H1 (cell line): Measurements from ENCODE around the gene IFNA2. TPM values are rescaled to one million over a fixed set of nuclear protein-coding genes. Genes with fewer than 3 reads are reported as not detected.

ENCODE experiments used
- CTCF ChIA-PET: fragments of 300-600 bp; sonication (Branson Sonifier 250); formaldehyde crosslinking; loops from one replicate; lab custom pipeline; 2021; ENCODE audit not compliant: partially characterized antibody; lab: Charles Lee
- POLR2A ChIA-PET: fragments of 300-600 bp; sonication (Branson Sonifier 250); formaldehyde crosslinking; loops from one replicate; lab custom pipeline; 2021; ENCODE audit warnings: inconsistent platforms; ENCODE audit not compliant: partially characterized antibody; lab: Charles Lee
- DNase-seq, 2 experiments: peaks; one replicate each; pipeline versions ENCODE4 v3.0.0 to v3.0.0-alpha.2; 2010 to 2022; ENCODE audit warnings: low spot score in 2 of 2, low read depth in 1 of 2, mixed read lengths in 1 of 2
- FAIRE-seq: peaks from 2 replicates; lab custom pipeline; 2011; peaks lifted over from hg19 to GRCh38; lab: Jason Lieb, UNC
- H2AFZ ChIP-seq: 2 replicates; pipeline ENCODE4 v1.8.1; 2012; ENCODE audit warnings: low read length, inconsistent platforms
- H2AK5ac ChIP-seq: 2 replicates; pipeline ENCODE4 v1.6.1; 2013; ENCODE audit warnings: low read depth, low read length
- H2BK120ac ChIP-seq: replicated peaks from 2 replicates; pipeline ENCODE3; 2013; ENCODE audit warnings: low read depth, low read length, inconsistent platforms
- H2BK12ac ChIP-seq: 2 replicates; pipeline ENCODE4 v1.6.1; 2013; ENCODE audit warnings: low read depth, low read length
- H2BK15ac ChIP-seq: 2 replicates; pipeline ENCODE4 v1.6.1; 2013; ENCODE audit warnings: low read length
- H2BK20ac ChIP-seq: 2 replicates; pipeline ENCODE4 v1.6.1; 2013; ENCODE audit warnings: low read length
- H2BK5ac ChIP-seq: 2 replicates; pipeline ENCODE4 v1.6.1; 2013; ENCODE audit warnings: low read depth, low read length
- H3K14ac ChIP-seq: 2 replicates; pipeline ENCODE4 v1.6.1; 2013; ENCODE audit warnings: inconsistent platforms; ENCODE audit not compliant: insufficient read length
- H3K18ac ChIP-seq: 2 replicates; pipeline ENCODE4 v1.6.1; 2013; ENCODE audit warnings: low read length; ENCODE audit errors: extremely low read depth
- H3K23ac ChIP-seq: 2 replicates; pipeline ENCODE4 v1.6.1; 2013; ENCODE audit warnings: inconsistent platforms; ENCODE audit not compliant: insufficient read length
- H3K23me2 ChIP-seq: 2 replicates; pipeline ENCODE4 v1.6.1; 2013; ENCODE audit warnings: low read depth, low read length
- H3K27ac ChIP-seq: 2 replicates; pipeline ENCODE4 v1.6.1; 2011; ENCODE audit warnings: low read depth, low read length, inconsistent platforms
- H3K27me3 ChIP-seq, 4 experiments: replicated peaks in 1 of 4; 1 replicate in 1 of 4; 2 replicates in 3 of 4; pipeline versions ENCODE4 v1.6.1 to v1.8.1; 2011 to 2013; ENCODE audit warnings: low read length in 3 of 4, mild to moderate bottlenecking in 3 of 4, inconsistent platforms in 2 of 4, mixed read lengths in 2 of 4, moderate library complexity in 1 of 4; ENCODE audit not compliant: control insufficient read depth in 3 of 4, insufficient read depth in 3 of 4; ENCODE audit errors: extremely low read depth in 1 of 4
- H3K36me3 ChIP-seq, 4 experiments: 2 replicates each; pipeline versions ENCODE4 v1.6.1 to v1.8.1; 2011 to 2013; ENCODE audit warnings: mild to moderate bottlenecking in 4 of 4, low read length in 3 of 4, moderate library complexity in 2 of 4, control low read depth in 1 of 4, inconsistent platforms in 1 of 4; ENCODE audit not compliant: insufficient read depth in 4 of 4, control insufficient read depth in 2 of 4
- H3K4ac ChIP-seq: replicated peaks from 2 replicates; pipeline ENCODE3; 2013; ENCODE audit warnings: low read length, low read depth, mixed read lengths, inconsistent platforms; ENCODE audit not compliant: insufficient read length
- H3K4me1 ChIP-seq, 4 experiments: replicated peaks in 1 of 4; 1 replicate in 1 of 4; 2 replicates in 3 of 4; pipeline versions ENCODE4 v1.6.1 to v1.8.1; 2011 to 2013; ENCODE audit warnings: low read length in 3 of 4, inconsistent platforms in 2 of 4, mixed read lengths in 1 of 4; ENCODE audit not compliant: insufficient read depth in 4 of 4, control insufficient read depth in 3 of 4
- H3K4me2 ChIP-seq, 2 experiments: 2 replicates each; pipeline versions ENCODE4 v1.6.1 to v1.8.1; 2011 to 2013; ENCODE audit warnings: low read depth in 2 of 2, low read length in 2 of 2, control low read depth in 1 of 2, inconsistent platforms in 1 of 2, mild to moderate bottlenecking in 1 of 2; ENCODE audit not compliant: insufficient read depth in 1 of 2
- H3K4me3 ChIP-seq, 4 experiments: fragments of 200-600, 300-600 bp in 1 of 4; sonication (generic), shearing (Covaris generic), sonication (Bioruptor Twin) in 1 of 4; 2 replicates each; pipeline versions ENCODE4 v1.5.1 to v1.8.1; 2011 to 2016; ENCODE audit warnings: low read length in 4 of 4, low read depth in 3 of 4, control low read depth in 2 of 4, inconsistent platforms in 2 of 4, mild to moderate bottlenecking in 2 of 4, mixed read lengths in 1 of 4, moderate library complexity in 1 of 4; ENCODE audit not compliant: insufficient read depth in 2 of 4; ENCODE audit errors: extremely low read depth in 1 of 4
- H3K56ac ChIP-seq: replicated peaks from 2 replicates; pipeline ENCODE3; 2013; ENCODE audit warnings: low read depth, mild to moderate bottlenecking, mixed read lengths, low read length, inconsistent platforms; ENCODE audit not compliant: insufficient read length
- H3K79me1 ChIP-seq: 2 replicates; pipeline ENCODE4 v1.6.1; 2013; ENCODE audit warnings: low read depth, low read length, control low read depth
- H3K79me2 ChIP-seq, 2 experiments: 2 replicates each; pipeline versions ENCODE4 v1.6.1 to v1.8.1; 2012 to 2013; ENCODE audit warnings: low read length in 2 of 2, mild to moderate bottlenecking in 2 of 2, inconsistent platforms in 1 of 2; ENCODE audit not compliant: insufficient read depth in 2 of 2, control insufficient read depth in 1 of 2
- H3K9ac ChIP-seq, 4 experiments: replicated peaks in 1 of 4; 1 replicate in 1 of 4; 2 replicates in 3 of 4; pipeline versions ENCODE4 v1.6.1 to v1.8.1; 2011 to 2013; ENCODE audit warnings: low read depth in 3 of 4, low read length in 3 of 4, control low read depth in 2 of 4, mild to moderate bottlenecking in 2 of 4, moderate library complexity in 2 of 4, inconsistent platforms in 1 of 4; ENCODE audit errors: extremely low read depth in 1 of 4
- H3K9me3 ChIP-seq, 2 experiments: 2 replicates each; pipeline versions ENCODE4 v1.6.1 to v1.8.1; 2012 to 2013; ENCODE audit warnings: mild to moderate bottlenecking in 2 of 2, moderate library complexity in 2 of 2, control low read depth in 1 of 2, inconsistent platforms in 1 of 2, low read depth in 1 of 2, low read length in 1 of 2, mixed read lengths in 1 of 2; ENCODE audit not compliant: insufficient read depth in 2 of 2
- H4K20me1 ChIP-seq, 2 experiments: replicated peaks in 1 of 2; 2 replicates each; pipeline versions ENCODE3 to v1.8.1; 2011 to 2013; ENCODE audit warnings: inconsistent platforms in 2 of 2, low read length in 2 of 2, mild to moderate bottlenecking in 1 of 2; ENCODE audit not compliant: insufficient read depth in 2 of 2, control insufficient read depth in 1 of 2
- H4K5ac ChIP-seq: 2 replicates; pipeline ENCODE4 v1.6.1; 2013; ENCODE audit warnings: low read length, low read depth, mixed read lengths, inconsistent platforms; ENCODE audit not compliant: insufficient read length
- H4K8ac ChIP-seq: 2 replicates; pipeline ENCODE4 v1.8.0; 2013; ENCODE audit warnings: mild to moderate bottlenecking, moderate library complexity, low read length, inconsistent platforms; ENCODE audit not compliant: insufficient read depth; ENCODE audit errors: extremely low read depth
- H4K91ac ChIP-seq: replicated peaks from 2 replicates; pipeline ENCODE3; 2013; ENCODE audit warnings: low read length, mixed read lengths, inconsistent platforms; ENCODE audit not compliant: insufficient read length
- CTBP2 ChIP-seq: IDR thresholded peaks from 2 replicates; pipeline ENCODE4 v1.7.0; 2011; ENCODE audit warnings: borderline replicate concordance, mild to moderate bottlenecking, moderate library complexity, mixed read lengths, low read length; ENCODE audit not compliant: insufficient read depth, insufficient read length
- WGBS, 2 experiments: shearing (Covaris generic) in 1 of 2; methylation state at CpG; one replicate each; pipeline versions ENCODE4 v1.1.6 to v1.1.7; 2013 to 2015; ENCODE audit warnings: low lambda C conversion rate in 2 of 2, mixed read lengths in 2 of 2, inconsistent platforms in 1 of 2, low coverage in 1 of 2, missing lambda C conversion rate in 1 of 2; ENCODE audit not compliant: insufficient replicate concordance in 2 of 2, insufficient coverage in 1 of 2, insufficient read length in 1 of 2; ENCODE audit errors: extremely low coverage in 1 of 2, missing lambda C conversion rate in 1 of 2; 5-methylcytosine and 5-hydroxymethylcytosine counted together
- polyA plus RNA-seq, 7 experiments: library from polyadenylated mRNA; depleted of rRNA in 3 of 7; stranded (reverse) in 5 of 7; unstranded in 2 of 7; fragments of >200 nt in 5 of 7; fragments of 200-250 nt in 2 of 7; gene quantifications; 1 replicate in 5 of 7; 2 replicates in 1 of 7; 4 replicates in 1 of 7; pipeline versions ENCODE4 v1.2.1 to v1.2.3, GENCODE V29; 2011 to 2013; ENCODE audit warnings: missing spikeins in 2 of 7, mixed read lengths in 2 of 7
- total RNA-seq: library from RNA; stranded (reverse); fragmentation: NEBNext Ultra II Directional; extraction: Animal tissue kit (Norgen Biotek cat#: 25700); gene quantifications from 2 replicates; pipeline ENCODE4 v1.2.1, GENCODE V29; 2021

IFNA2 gene
- total and polyA plus RNA-seq, 2 of the 8 experiments (the other 6 are each of a cell fraction or from before 2014, with no cell fraction given), result not detected

DNA sequence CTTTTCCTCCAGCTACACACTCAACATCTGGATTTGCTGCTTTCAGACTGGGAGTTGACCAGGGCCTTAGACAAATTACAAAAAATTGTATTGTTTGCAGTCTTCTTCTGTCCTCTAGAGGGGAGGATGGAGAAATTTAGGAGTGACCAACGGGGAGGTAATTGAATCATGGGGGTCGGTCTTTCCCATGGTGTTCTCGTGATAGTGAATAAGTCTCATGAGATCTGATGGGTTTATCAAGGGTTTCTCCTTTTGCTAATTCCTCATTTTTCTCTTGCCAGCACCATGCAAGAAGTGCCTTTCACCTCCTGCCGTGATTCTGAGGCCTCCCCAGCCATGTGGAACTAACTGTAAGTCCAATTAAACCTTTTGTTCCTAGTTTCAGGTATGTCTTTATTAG lies 28.0 kb upstream of the IFNA2 start:
- no peak overlapping the region for H3K4me2 ChIP-seq
- no peaks in the 10 kb centered on the region for H3K36me3 ChIP-seq
- peak overlapping the region; percentile 58; the same call in 1 of the 2 replicates for H2AFZ ChIP-seq
- no peak overlapping the region for H3K4me3 ChIP-seq
- POLR2A ChIA-PET, result no interaction called here
- H3K79me2 ChIP-seq, result no peaks in the 10 kb centered on the region
- CTCF ChIA-PET, result interaction anchor here (1.1 to 2.0 kb wide), 6 partner anchors 10 to 132 kb away, joined by 3 to 7 read pairs (median 4); no protein-coding TSS in a partner anchor
- no peak overlapping the region for H2BK12ac ChIP-seq
- H3K79me1 ChIP-seq, result no peaks in the 10 kb centered on the region
- H3K27me3 ChIP-seq, result no peaks in the 10 kb centered on the region
- H2BK5ac ChIP-seq, result no peak overlapping the region
- H3K18ac ChIP-seq, result no peak overlapping the region
- no peak overlapping the region for H3K56ac ChIP-seq
- H2BK20ac ChIP-seq, result no peak overlapping the region
- H4K20me1 ChIP-seq, result no peaks in the 10 kb centered on the region
- H2AK5ac ChIP-seq, result no peak overlapping the region
- H4K91ac ChIP-seq, result no peak overlapping the region
- no peak overlapping the region for H2BK120ac ChIP-seq
- no peaks in the 10 kb centered on the region for H3K23me2 ChIP-seq
- H3K9me3 ChIP-seq, result no peaks in the 10 kb centered on the region
- H3K23ac ChIP-seq, result no peak overlapping the region
- H3K27ac ChIP-seq, result no peak overlapping the region
- WGBS, 2 experiments, result 79% methylated on average over 4 of the region's 4 CpGs; no CpG with 5 or more reads in 1 of the 2 experiments
- H4K8ac ChIP-seq, result no peak overlapping the region
- H2BK15ac ChIP-seq, result no peak overlapping the region
- no peak overlapping the region for H4K5ac ChIP-seq
- DNase-seq (no peak), FAIRE-seq (no peak)
- no peak overlapping the region for H3K4ac ChIP-seq
- no peak overlapping the region for H3K14ac ChIP-seq
- H3K4me1 ChIP-seq, result no peaks in the 10 kb centered on the region
- no peak overlapping the region for H3K9ac ChIP-seq
- no peak for TF ChIP-seq CTBP2
